OCI-LY1 (cell line): ENCODE results near the gene UBE4B.

Source experiments
- H2AFZ ChIP-seq: fragments of 200-600 bp; sonication (generic), shearing (Covaris generic); 2 replicates; pipeline ENCODE4 v1.6.0; 2014; ENCODE audit warnings: antibody characterized with exemption, mild to moderate bottlenecking, low read length
- H3F3A ChIP-seq: fragments of 200-600 bp; sonication (generic), shearing (Covaris generic); 2 replicates; pipeline ENCODE4 v1.6.0; 2014; ENCODE audit warnings: mild to moderate bottlenecking, antibody characterized with exemption, low read length, moderate library complexity; ENCODE audit not compliant: insufficient read depth
- H3K27ac ChIP-seq: fragments of 200-600 bp; sonication (generic); 2 replicates; pipeline ENCODE4 v1.5.1; 2014; ENCODE audit warnings: low read length, mixed run types, mild to moderate bottlenecking, low read depth; ENCODE audit not compliant: poor library complexity, severe bottlenecking
- H3K27me3 ChIP-seq: fragments of 200-600 bp; sonication (generic); 2 replicates; pipeline ENCODE4 v1.6.0; 2014; ENCODE audit warnings: antibody characterized with exemption, mild to moderate bottlenecking, low read length, moderate library complexity; ENCODE audit not compliant: insufficient read depth
- H3K36me3 ChIP-seq: fragments of 200-600 bp; sonication (generic); 2 replicates; pipeline ENCODE4 v1.6.1; 2014; ENCODE audit warnings: mild to moderate bottlenecking, antibody characterized with exemption, low read length, moderate library complexity, mixed read lengths; ENCODE audit not compliant: insufficient read depth
- H3K4me1 ChIP-seq: fragments of 200-600 bp; sonication (generic); 2 replicates; pipeline ENCODE4 v1.5.1; 2014; ENCODE audit warnings: mild to moderate bottlenecking, low read length, moderate library complexity; ENCODE audit not compliant: insufficient read depth, severe bottlenecking
- H3K4me2 ChIP-seq: fragments of 200-600 bp; sonication (generic), shearing (Covaris generic); 2 replicates; pipeline ENCODE4 v1.6.1; 2014; ENCODE audit warnings: low read length
- H3K4me3 ChIP-seq: fragments of 200-600 bp; sonication (generic); 2 replicates; pipeline ENCODE4 v1.5.1; 2014; ENCODE audit warnings: low read length, low read depth, mild to moderate bottlenecking, mixed read lengths; ENCODE audit not compliant: poor library complexity, severe bottlenecking
- H3K79me2 ChIP-seq: fragments of 200-600 bp; shearing (Covaris generic); 2 replicates; pipeline ENCODE4 v1.6.1; 2016; ENCODE audit warnings: mixed run types, low read length, mixed read lengths; ENCODE audit not compliant: insufficient read depth
- H3K9ac ChIP-seq: fragments of 200-600 bp; sonication (generic), shearing (Covaris generic); 2 replicates; pipeline ENCODE4 v1.6.1; 2014; ENCODE audit warnings: mild to moderate bottlenecking, low read length, mixed read lengths
- H3K9me2 ChIP-seq: fragments of 200-600 bp; sonication (generic), shearing (Covaris generic); 2 replicates; pipeline ENCODE4 v1.6.1; 2014; ENCODE audit warnings: low read depth, mild to moderate bottlenecking, low read length, mixed read lengths
- H3K9me3 ChIP-seq: fragments of 200-600 bp; shearing (Covaris generic); 2 replicates; pipeline ENCODE4 v1.6.1; 2014; ENCODE audit warnings: low read length, mixed read lengths
- H4K20me1 ChIP-seq: fragments of 200-600 bp; sonication (generic), shearing (Covaris generic); 2 replicates; pipeline ENCODE4 v1.6.0; 2016; ENCODE audit warnings: mild to moderate bottlenecking, low read length; ENCODE audit not compliant: insufficient read depth
- EZH2 ChIP-seq: fragments of 200-600 bp; sonication (generic), shearing (Covaris generic); IDR thresholded peaks from 2 replicates; pipeline ENCODE4 v1.8.0; 2017; ENCODE audit warnings: borderline replicate concordance, mixed run types, mild to moderate bottlenecking, antibody characterized with exemption, low read length, moderate library complexity, mixed read lengths
- TF ChIP-seq, protein P1 (sequence below): fragments of 200-600 bp; sonication (generic), shearing (Covaris generic); IDR thresholded peaks from 2 replicates; pipeline ENCODE4 v1.5.1; 2017; ENCODE audit warnings: mild to moderate bottlenecking, antibody characterized with exemption, low read length, moderate library complexity, mixed read lengths

The UBE4B gene

DNA sequence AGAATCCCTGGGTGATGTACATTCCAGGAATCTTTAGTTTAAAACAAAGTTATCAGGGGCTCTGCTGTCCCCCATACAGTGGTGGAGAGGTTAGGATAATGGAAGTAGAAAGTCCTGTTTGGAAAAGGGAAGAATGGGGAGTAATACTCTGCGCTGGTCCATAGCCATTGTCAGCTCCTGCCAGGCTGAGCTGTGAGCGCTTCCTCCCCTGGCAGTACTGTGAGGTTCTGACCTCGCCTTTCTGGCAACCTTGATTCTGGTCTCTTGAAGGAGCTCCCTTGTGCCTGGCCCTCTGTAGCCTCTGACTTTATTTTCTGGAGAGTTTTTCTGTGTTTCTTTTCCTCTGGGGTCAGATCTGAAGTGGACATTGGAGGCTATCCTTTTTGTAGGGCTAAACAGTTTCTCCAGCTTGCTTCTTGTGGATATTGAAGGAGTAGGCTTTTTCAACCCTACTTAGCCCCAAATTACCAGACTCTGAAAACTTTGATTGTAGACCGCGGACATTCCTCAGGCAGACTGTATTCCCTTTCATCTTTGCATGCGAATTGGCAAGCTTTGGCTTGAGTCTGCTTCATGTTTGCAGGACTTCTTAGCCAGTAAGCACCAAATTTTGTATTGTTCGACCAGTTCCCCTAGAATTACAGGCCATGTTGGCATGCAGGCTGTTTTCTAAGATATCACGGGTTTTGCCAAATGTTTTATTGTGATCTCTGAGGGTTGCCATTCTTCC, 13.8 kb downstream of the UBE4B start:
- Histone ChIP-seq H3K79me2 (peaks cover 33% of the 10 kb centered on the region), H4K20me1 (no peaks in the 10 kb centered on the region), H3K4me2 (no peak overlapping the region), H3K9me2 (no peaks in the 10 kb centered on the region), H3F3A (no peaks in the 10 kb centered on the region), H3K27ac (no peak overlapping the region), H3K36me3 (peaks cover 25% of the 10 kb centered on the region; the same call in 1 of the 2 replicates), H3K9ac (no peak overlapping the region), H3K4me3 (no peak overlapping the region), H2AFZ (no peak overlapping the region), H3K4me1 (peaks cover 4% of the 10 kb centered on the region), H3K9me3 (no peaks in the 10 kb centered on the region), H3K27me3 (no peaks in the 10 kb centered on the region)
- TF ChIP-seq EZH2, result no peak
- TF ChIP-seq, protein P1, sequence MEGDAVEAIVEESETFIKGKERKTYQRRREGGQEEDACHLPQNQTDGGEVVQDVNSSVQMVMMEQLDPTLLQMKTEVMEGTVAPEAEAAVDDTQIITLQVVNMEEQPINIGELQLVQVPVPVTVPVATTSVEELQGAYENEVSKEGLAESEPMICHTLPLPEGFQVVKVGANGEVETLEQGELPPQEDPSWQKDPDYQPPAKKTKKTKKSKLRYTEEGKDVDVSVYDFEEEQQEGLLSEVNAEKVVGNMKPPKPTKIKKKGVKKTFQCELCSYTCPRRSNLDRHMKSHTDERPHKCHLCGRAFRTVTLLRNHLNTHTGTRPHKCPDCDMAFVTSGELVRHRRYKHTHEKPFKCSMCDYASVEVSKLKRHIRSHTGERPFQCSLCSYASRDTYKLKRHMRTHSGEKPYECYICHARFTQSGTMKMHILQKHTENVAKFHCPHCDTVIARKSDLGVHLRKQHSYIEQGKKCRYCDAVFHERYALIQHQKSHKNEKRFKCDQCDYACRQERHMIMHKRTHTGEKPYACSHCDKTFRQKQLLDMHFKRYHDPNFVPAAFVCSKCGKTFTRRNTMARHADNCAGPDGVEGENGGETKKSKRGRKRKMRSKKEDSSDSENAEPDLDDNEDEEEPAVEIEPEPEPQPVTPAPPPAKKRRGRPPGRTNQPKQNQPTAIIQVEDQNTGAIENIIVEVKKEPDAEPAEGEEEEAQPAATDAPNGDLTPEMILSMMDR, result no peak

DNA sequence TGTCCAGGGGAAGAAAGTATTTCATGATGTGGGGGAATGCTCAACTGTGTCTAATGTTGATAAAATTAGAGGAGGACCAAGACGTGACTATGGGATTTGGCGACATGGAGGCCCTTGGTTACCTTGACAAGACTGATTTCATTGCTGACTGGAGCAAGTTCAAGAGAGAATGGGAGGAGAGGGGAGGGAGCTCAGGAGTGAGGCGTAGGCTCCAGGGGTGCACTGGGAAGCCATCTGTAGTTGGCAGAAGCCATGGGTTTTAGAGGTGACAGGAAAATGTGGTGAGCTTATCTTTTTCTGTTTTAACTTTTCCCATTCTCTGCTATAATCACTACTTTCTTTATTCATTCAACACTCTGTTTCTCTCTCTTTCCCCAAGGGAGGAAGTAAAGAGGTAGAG, 15.8 kb downstream of the UBE4B start:
- no peaks in the 10 kb centered on the region for H3K9me2 ChIP-seq
- no peak overlapping the region for H3K27ac ChIP-seq
- TF ChIP-seq EZH2, result no peak
- TF ChIP-seq, protein P1, result no peak
- peaks cover 44% of the 10 kb centered on the region for H3K79me2 ChIP-seq
- no peaks in the 10 kb centered on the region for H4K20me1 ChIP-seq
- H3K9ac ChIP-seq, result no peak overlapping the region
- H3F3A ChIP-seq, result no peaks in the 10 kb centered on the region
- no peak overlapping the region for H3K4me3 ChIP-seq
- peaks cover 4% of the 10 kb centered on the region for H3K4me1 ChIP-seq
- no peak overlapping the region for H2AFZ ChIP-seq
- no peak overlapping the region for H3K4me2 ChIP-seq
- no peaks in the 10 kb centered on the region for H3K9me3 ChIP-seq
- H3K36me3 ChIP-seq, result peaks cover 26% of the 10 kb centered on the region
- no peaks in the 10 kb centered on the region for H3K27me3 ChIP-seq

DNA sequence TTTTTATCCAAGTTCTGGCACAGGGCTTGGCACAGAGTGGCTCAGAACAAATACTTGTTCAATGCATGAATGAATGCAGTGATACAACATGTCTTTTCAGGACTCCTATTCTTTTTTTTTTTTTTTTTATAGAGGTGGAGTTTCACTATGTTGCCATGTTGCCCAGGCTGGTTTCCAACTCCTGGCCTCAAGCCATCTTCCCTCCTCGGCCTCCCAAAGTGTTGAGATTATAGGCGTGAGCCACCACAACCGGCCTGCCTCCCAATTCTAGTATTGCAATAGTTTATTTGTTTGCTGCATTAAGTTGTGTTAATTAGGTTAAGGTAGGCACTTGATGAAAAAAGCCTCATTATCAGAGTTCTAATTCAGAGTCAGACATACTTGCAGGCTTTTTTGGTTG, 17.9 kb downstream of the UBE4B start:
- H3F3A ChIP-seq, result no peaks in the 10 kb centered on the region
- H3K4me3 ChIP-seq, result no peak overlapping the region
- no peak overlapping the region for H3K9ac ChIP-seq
- H3K36me3 ChIP-seq, result peaks cover 23% of the 10 kb centered on the region
- TF ChIP-seq, protein P1, result no peak
- no peak overlapping the region for H3K4me2 ChIP-seq
- H3K4me1 ChIP-seq, result peaks cover 6% of the 10 kb centered on the region
- H2AFZ ChIP-seq, result no peak overlapping the region
- H3K9me3 ChIP-seq, result no peaks in the 10 kb centered on the region
- H3K27ac ChIP-seq, result no peak overlapping the region
- H3K27me3 ChIP-seq, result no peaks in the 10 kb centered on the region
- peaks cover 44% of the 10 kb centered on the region for H3K79me2 ChIP-seq
- H3K9me2 ChIP-seq, result no peaks in the 10 kb centered on the region
- H4K20me1 ChIP-seq, result no peaks in the 10 kb centered on the region
